Motor neuron (in vitro differentiated cells): ENCODE measurements around the gene SVOPL. TPM values are rescaled to one million over a fixed set of nuclear protein-coding genes. Genes with fewer than 3 reads are reported as not detected.

Source experiments
- ATAC-seq, 8 experiments: fragments of 200-7000 bp; cut with Tn5 transposase; replicated peaks in 6 of 8; 2 replicates each; pipeline ENCODE4 v1.8.0; 2021; ENCODE audit warnings: mild to moderate bottlenecking in 8 of 8, moderate library complexity in 8 of 8
- H3K27ac ChIP-seq, 2 donors: fragments of 250-450 bp; sonication (Bioruptor Pico); 2 replicates each; pipeline ENCODE4 v1.9.0; 2021; ENCODE audit warnings: antibody characterized with exemption in 2 of 2, mild to moderate bottlenecking in 2 of 2, moderate library complexity in 1 of 2
- H3K4me1 ChIP-seq, 2 donors: fragments of 250-450 bp; sonication (Bioruptor Pico); replicated peaks in 1 of 2; 2 replicates each; pipeline ENCODE4 v1.6.1; 2021; ENCODE audit warnings: antibody characterized with exemption in 2 of 2, mild to moderate bottlenecking in 2 of 2, moderate library complexity in 1 of 2
- H3K4me3 ChIP-seq, 5 donors: fragments of 250-450 bp; sonication (Bioruptor Pico); 2 replicates each; pipeline ENCODE4 v1.9.0; 2021; ENCODE audit warnings: antibody characterized with exemption in 5 of 5, mild to moderate bottlenecking in 5 of 5, moderate library complexity in 4 of 5
- WGBS, 10 experiments: fragments of 450-650 bp; shearing (Covaris generic); methylation state at CpG; one replicate each; pipeline ENCODE4 v1.0.0; 2022; 5-methylcytosine and 5-hydroxymethylcytosine counted together
- in situ Hi-C, 9 experiments: fragments of 400-800 bp; cut with MboI; loops; one replicate each; pipeline ENCODE4 v1.15.0; 2021; ENCODE audit warnings: low sequenced_read_pairs in 9 of 9, low pct_unique_long_range_greater_than_20kb in 2 of 9; ENCODE audit not compliant: unreplicated experiment in 9 of 9
- total RNA-seq, 8 experiments: library from RNA; unstranded; fragments of 300-600 nt; gene quantifications; 2 replicates each; pipeline versions ENCODE4 v1.2.3 to v1.2.4, GENCODE V29; 2022

SVOPL gene
- total RNA-seq, 8 experiments from 2014 or later, result 0.05 to 0.28 (median 0.14) TPM; not detected in 1

- 91 to 100% (median 98%) methylated on average over 1 to 3 of the region's 3 CpGs; no CpG with 5 or more reads in 2 of the 10 experiments for WGBS, 10 experiments
- H3K27ac ChIP-seq, result no peak overlapping the region
- H3K4me1 ChIP-seq, result no peaks in the 10 kb centered on the region
- no peak overlapping the region for H3K4me3 ChIP-seq
- in situ Hi-C loops, result no loop called here
- ATAC-seq, result no peak
Observed at GRCh38 chr7:138579671-138580070, 121.5 kb downstream of the SVOPL start.

GRCh38 chr7:138579136-138579535 lies 122.0 kb downstream of the SVOPL start:
- no peaks in the 10 kb centered on the region for H3K4me1 ChIP-seq
- WGBS, 10 experiments, result 100% methylated on average over 1 of the region's 1 CpG; no CpG with 5 or more reads in 6 of the 10 experiments
- no peak for ATAC-seq
- H3K4me3 ChIP-seq, result no peak overlapping the region
- no peak overlapping the region for H3K27ac ChIP-seq
- in situ Hi-C loops, result no loop called here

GRCh38 chr7:138575897-138576428 lies 125.2 kb downstream of the SVOPL start:
- ATAC-seq, result no peak
- no peaks in the 10 kb centered on the region for H3K4me1 ChIP-seq
- H3K27ac ChIP-seq, result no peak overlapping the region
- H3K4me3 ChIP-seq, result no peak overlapping the region
- 96 to 100% (median 100%) methylated on average over 1 to 5 of the region's 5 CpGs for WGBS, 10 experiments
- in situ Hi-C loops, result no loop called here

GRCh38 chr7:138573741-138574140 lies 127.4 kb downstream of the SVOPL start:
- no peak overlapping the region for H3K27ac ChIP-seq
- no peak overlapping the region for H3K4me3 ChIP-seq
- WGBS, 10 experiments, result 57 to 100% (median 79%) methylated on average over 1 to 4 of the region's 4 CpGs
- ATAC-seq, result no peak
- no peaks in the 10 kb centered on the region for H3K4me1 ChIP-seq
- in situ Hi-C loops, result no loop called here

- H3K4me3 ChIP-seq, result no peak overlapping the region
- no peaks in the 10 kb centered on the region for H3K4me1 ChIP-seq
- ATAC-seq, result no peak
- WGBS, 10 experiments, result 80 to 100% (median 97%) methylated on average over 1 to 3 of the region's 4 CpGs; no CpG with 5 or more reads in 2 of the 10 experiments
- no peak overlapping the region for H3K27ac ChIP-seq
- in situ Hi-C loops, result no loop called here
Observed at GRCh38 chr7:138570715-138571114, 130.4 kb downstream of the SVOPL start.

- no peak for ATAC-seq
- in situ Hi-C loops, result no loop called here
- Histone ChIP-seq H3K4me1 (no peaks in the 10 kb centered on the region), H3K27ac (no peak overlapping the region), H3K4me3 (no peak overlapping the region)
- 89 to 100% (median 94%) methylated on average over 2 to 3 of the region's 3 CpGs; no CpG with 5 or more reads in 1 of the 10 experiments for WGBS, 10 experiments
Observed at GRCh38 chr7:138569418-138569817, 131.7 kb downstream of the SVOPL start.

- Histone ChIP-seq H3K4me3 (no peak overlapping the region), H3K27ac (no peak overlapping the region), H3K4me1 (no peaks in the 10 kb centered on the region)
- ATAC-seq, result no peak
- in situ Hi-C loops, result no loop called here
- 58 to 100% (median 91%) methylated on average over 1 to 2 of the region's 2 CpGs for WGBS, 10 experiments
Observed at GRCh38 chr7:138568655-138569054, 132.5 kb downstream of the SVOPL start.

GRCh38 chr7:138565451-138566114 lies 135.6 kb downstream of the SVOPL start:
- no peak for ATAC-seq
- H3K27ac ChIP-seq, result no peak overlapping the region
- 81 to 100% (median 95%) methylated on average over 1 to 6 of the region's 8 CpGs; no CpG with 5 or more reads in 4 of the 10 experiments for WGBS, 10 experiments

GRCh38 chr7:138565071-138565450 lies 136.1 kb downstream of the SVOPL start:
- WGBS, 10 experiments, result 83 to 100% (median 99%) methylated on average over 1 to 7 of the region's 8 CpGs; no CpG with 5 or more reads in 4 of the 10 experiments
- H3K4me3 ChIP-seq, result no peak overlapping the region
- no peak overlapping the region for H3K27ac ChIP-seq
- H3K4me1 ChIP-seq, result no peaks in the 10 kb centered on the region
- ATAC-seq, result no peak
- in situ Hi-C loops, result no loop called here

More at GRCh38 chr7:138565451-138566114, 135.6 kb downstream of the SVOPL start:
- Histone ChIP-seq H3K4me1 (no peaks in the 10 kb centered on the region), H3K4me3 (no peak overlapping the region)
- in situ Hi-C loops, result no loop called here

GRCh38 chr7:138564365-138564764 lies 136.8 kb downstream of the SVOPL start:
- no peak overlapping the region for H3K4me3 ChIP-seq
- ATAC-seq, result no peak
- 87 to 100% (median 96%) methylated on average over 1 to 5 of the region's 5 CpGs; no CpG with 5 or more reads in 1 of the 10 experiments for WGBS, 10 experiments
- in situ Hi-C loops, result no loop called here
- H3K4me1 ChIP-seq, result no peaks in the 10 kb centered on the region
- no peak overlapping the region for H3K27ac ChIP-seq

- no peaks in the 10 kb centered on the region for H3K4me1 ChIP-seq
- H3K4me3 ChIP-seq, result no peak overlapping the region
- in situ Hi-C loops, result no loop called here
- H3K27ac ChIP-seq, result no peak overlapping the region
- WGBS, 10 experiments, result 86 to 100% (median 100%) methylated on average over 1 to 3 of the region's 4 CpGs; no CpG with 5 or more reads in 3 of the 10 experiments
- ATAC-seq, result no peak
Observed at GRCh38 chr7:138563808-138564207, 137.4 kb downstream of the SVOPL start.

GRCh38 chr7:138559448-138559847 lies 141.7 kb downstream of the SVOPL start:
- in situ Hi-C loops, result no loop called here
- Histone ChIP-seq H3K4me1 (no peaks in the 10 kb centered on the region), H3K4me3 (no peak overlapping the region), H3K27ac (no peak overlapping the region)
- WGBS, 10 experiments, result 80 to 100% (median 100%) methylated on average over 1 to 3 of the region's 5 CpGs; no CpG with 5 or more reads in 3 of the 10 experiments
- no peak for ATAC-seq

- no peak overlapping the region for H3K27ac ChIP-seq
- in situ Hi-C loops, result no loop called here
- no peaks in the 10 kb centered on the region for H3K4me1 ChIP-seq
- ATAC-seq, result no peak
- H3K4me3 ChIP-seq, result no peak overlapping the region
- WGBS, 10 experiments, result 80 to 100% (median 98%) methylated on average over 1 to 3 of the region's 3 CpGs
Observed at GRCh38 chr7:138556771-138557484, 144.2 kb downstream of the SVOPL start.
